SK-MEL-5 (cell line): ENCODE results near the gene CDH11. TPM values are rescaled to one million over a fixed set of nuclear protein-coding genes. Genes with fewer than 3 reads are reported as not detected.
A peak's percentile ranks its signal among the peaks of the same experiment; 100 is the strongest.

Experiments used
- DNase-seq: peaks from one replicate; pipeline ENCODE4 v3.0.0-alpha.2; 2016; ENCODE audit warnings: low read depth, low spot score
- in situ Hi-C: cut with HindIII; loops from 2 replicates; pipeline ENCODE4 v1.10.0; 2016; ENCODE audit warnings: low sequenced_read_pairs, high pct_unique_total_duplicates, low pct_unique_long_range_greater_than_20kb
- total RNA-seq: library from RNA; depleted of rRNA; stranded (reverse); fragments of >200 nt; shearing (Covaris generic); gene quantifications from 2 replicates; pipeline ENCODE4 v1.2.3, GENCODE V29; 2014

Gene CDH11
- total RNA-seq, 1 experiment from 2014 or later, result not detected

GRCh38 chr16:64977206-64977920, 144.5 kb downstream of the CDH11 start:
- DNase-seq, result no peak
- in situ Hi-C loops, result no loop called here

GRCh38 chr16:64975821-64976220, 146.0 kb downstream of the CDH11 start:
- DNase-seq, result no peak
- in situ Hi-C loops, result no loop called here

- in situ Hi-C loops, result no loop called here
Measured at GRCh38 chr16:64974381-64974780, 147.5 kb downstream of the CDH11 start.

GRCh38 chr16:64973171-64973570, 148.7 kb downstream of the CDH11 start:
- no peak for DNase-seq
- in situ Hi-C loops, result no loop called here

More at GRCh38 chr16:64974381-64974780, 147.5 kb downstream of the CDH11 start:
- DNase-seq, result no peak

- in situ Hi-C loops, result no loop called here
Measured at GRCh38 chr16:64971171-64971570, 150.7 kb downstream of the CDH11 start.

GRCh38 chr16:64969221-64969620, 152.6 kb downstream of the CDH11 start:
- in situ Hi-C loops, result no loop called here
- peak; percentile 53 for DNase-seq

More at GRCh38 chr16:64971171-64971570, 150.7 kb downstream of the CDH11 start:
- no peak for DNase-seq

GRCh38 chr16:64968539-64968938, 153.3 kb downstream of the CDH11 start:
- DNase-seq, result no peak
- in situ Hi-C loops, result no loop called here

GRCh38 chr16:64964126-64964540, 157.7 kb downstream of the CDH11 start:
- in situ Hi-C loops, result no loop called here
- DNase-seq, result no peak

GRCh38 chr16:64962786-64963185, 159.1 kb downstream of the CDH11 start:
- no peak for DNase-seq
- in situ Hi-C loops, result no loop called here

GRCh38 chr16:64957246-64957645, 164.6 kb downstream of the CDH11 start:
- in situ Hi-C loops, result no loop called here

GRCh38 chr16:64952177-64952576, 169.7 kb downstream of the CDH11 start:
- in situ Hi-C loops, result no loop called here
- DNase-seq, result no peak

More at GRCh38 chr16:64957246-64957645, 164.6 kb downstream of the CDH11 start:
- no peak for DNase-seq

- in situ Hi-C loops, result no loop called here
- DNase-seq, result no peak
Measured at GRCh38 chr16:64951193-64951592, 170.7 kb downstream of the CDH11 start.

GRCh38 chr16:64950731-64951130, 171.1 kb downstream of the CDH11 start:
- DNase-seq, result no peak

GRCh38 chr16:64950262-64950661, 171.6 kb downstream of the CDH11 start:
- in situ Hi-C loops, result no loop called here
- peak; percentile 32 for DNase-seq

More at GRCh38 chr16:64950731-64951130, 171.1 kb downstream of the CDH11 start:
- in situ Hi-C loops, result no loop called here

- DNase-seq, result no peak
- in situ Hi-C loops, result no loop called here
Measured at GRCh38 chr16:64948056-64948455, 173.8 kb downstream of the CDH11 start.

GRCh38 chr16:64947651-64948050, 174.2 kb downstream of the CDH11 start:
- DNase-seq, result no peak
- in situ Hi-C loops, result no loop called here

- no peak for DNase-seq
- in situ Hi-C loops, result no loop called here
Measured at GRCh38 chr16:64933885-64934284, 188.0 kb downstream of the CDH11 start.

- in situ Hi-C loops, result no loop called here
Measured at GRCh38 chr16:64926476-64926875, 195.4 kb downstream of the CDH11 start.

GRCh38 chr16:64925166-64925565, 196.7 kb downstream of the CDH11 start:
- DNase-seq, result no peak
- in situ Hi-C loops, result no loop called here

More at GRCh38 chr16:64926476-64926875, 195.4 kb downstream of the CDH11 start:
- peak; percentile 34 for DNase-seq
